Measurements from ENCODE around the gene BLID.

Gene BLID

GRCh38 chr11:122115524-122116379 is at the start of gene BLID:
Gene BLID, minus strand, starts transcription at chr11:122116215. Its CDS starts 293 bp downstream, at chr11:122115922.
- DNase-seq (ENCODE audit: low spot score), result no peak

GRCh38 chr11:122163053-122163819 is 47.2 kb upstream of the BLID start:
- DNase-seq (ENCODE audit: low spot score), result no peak

- no peak for DNase-seq (ENCODE audit: low spot score)
Observed at GRCh38 chr11:122162095-122162494, 46.1 kb upstream of the BLID start.

GRCh38 chr11:122160841-122161590 is 45.0 kb upstream of the BLID start:
- no peak for DNase-seq (ENCODE audit: low spot score)

- DNase-seq (ENCODE audit: low spot score), result no peak
Observed at GRCh38 chr11:122159861-122160260, 43.8 kb upstream of the BLID start.

- DNase-seq (ENCODE audit: low spot score), result no peak
Observed at GRCh38 chr11:122159173-122159721, 43.2 kb upstream of the BLID start.

- no peak for DNase-seq (ENCODE audit: low spot score)
Observed at GRCh38 chr11:122158171-122158570, 42.2 kb upstream of the BLID start.

GRCh38 chr11:122157653-122158161 is 41.7 kb upstream of the BLID start:
- no peak for DNase-seq (ENCODE audit: low spot score)

- DNase-seq (ENCODE audit: low spot score), result no peak
Observed at GRCh38 chr11:122156940-122157382, 40.9 kb upstream of the BLID start.

GRCh38 chr11:122155765-122156527 is 39.9 kb upstream of the BLID start:
- no peak for DNase-seq (ENCODE audit: low spot score)

- DNase-seq (ENCODE audit: low spot score), result no peak
Observed at GRCh38 chr11:122154994-122155393, 39.0 kb upstream of the BLID start.

- no peak for DNase-seq (ENCODE audit: low spot score)
Observed at GRCh38 chr11:122154227-122154626, 38.2 kb upstream of the BLID start.

GRCh38 chr11:122153746-122154145 is 37.7 kb upstream of the BLID start:
- DNase-seq (ENCODE audit: low spot score), result no peak

GRCh38 chr11:122150216-122151124 is 34.5 kb upstream of the BLID start:
- DNase-seq (ENCODE audit: low spot score), result no peak

- DNase-seq (ENCODE audit: low spot score), result no peak
Observed at GRCh38 chr11:122149202-122149601, 33.2 kb upstream of the BLID start.

GRCh38 chr11:122146475-122146874 is 30.5 kb upstream of the BLID start:
- DNase-seq (ENCODE audit: low spot score), result no peak

- DNase-seq (ENCODE audit: low spot score), result no peak
Observed at GRCh38 chr11:122145715-122146274, 29.8 kb upstream of the BLID start.

- no peak for DNase-seq (ENCODE audit: low spot score)
Observed at GRCh38 chr11:122144752-122145151, 28.7 kb upstream of the BLID start.

GRCh38 chr11:122141725-122142124 is 25.7 kb upstream of the BLID start:
- no peak for DNase-seq (ENCODE audit: low spot score)

- DNase-seq (ENCODE audit: low spot score), result no peak
Observed at GRCh38 chr11:122140500-122140899, 24.5 kb upstream of the BLID start.
